NCI-H526 treated with DMSO at 0.1 percent for 48 hours (cell line): ENCODE results near the gene PCDH9.

Experiments
- DNase-seq: peaks from one replicate; lab custom pipeline; 2025; lab: John Stamatoyannopoulos, UW

PCDH9 gene

GRCh38 chr13:67155898-67156722 is 74.0 kb downstream of the PCDH9 start:
- DNase-seq, result no peak

GRCh38 chr13:67152085-67152484 is 78.1 kb downstream of the PCDH9 start:
- no peak for DNase-seq

- no peak for DNase-seq
These were observed 78.5 kb downstream of the PCDH9 start for GRCh38 chr13:67151652-67152051.

GRCh38 chr13:67150608-67151007 is 79.5 kb downstream of the PCDH9 start:
- DNase-seq, result no peak

- DNase-seq, result no peak
These were observed 82.0 kb downstream of the PCDH9 start for GRCh38 chr13:67148161-67148571.

GRCh38 chr13:67147342-67148133 is 82.6 kb downstream of the PCDH9 start:
- DNase-seq, result no peak

- no peak for DNase-seq
These were observed 83.5 kb downstream of the PCDH9 start for GRCh38 chr13:67146523-67147130.

- no peak for DNase-seq
These were observed 84.2 kb downstream of the PCDH9 start for GRCh38 chr13:67145950-67146349.

GRCh38 chr13:67143544-67144115 is 86.5 kb downstream of the PCDH9 start:
- no peak for DNase-seq

- DNase-seq, result no peak
These were observed 90.1 kb downstream of the PCDH9 start for GRCh38 chr13:67140006-67140405.

- no peak for DNase-seq
These were observed 90.6 kb downstream of the PCDH9 start for GRCh38 chr13:67139551-67139950.

- no peak for DNase-seq
These were observed 91.2 kb downstream of the PCDH9 start for GRCh38 chr13:67138970-67139369.

GRCh38 chr13:67137044-67137735 is 92.9 kb downstream of the PCDH9 start:
- peak; percentile 8 for DNase-seq

- no peak for DNase-seq
These were observed 94.0 kb downstream of the PCDH9 start for GRCh38 chr13:67136157-67136556.

GRCh38 chr13:67135356-67135755 is 94.8 kb downstream of the PCDH9 start:
- no peak for DNase-seq

GRCh38 chr13:67134417-67135129 is 95.6 kb downstream of the PCDH9 start:
- no peak for DNase-seq

- DNase-seq, result no peak
These were observed 96.7 kb downstream of the PCDH9 start for GRCh38 chr13:67133476-67133875.

GRCh38 chr13:67131393-67131792 is 98.7 kb downstream of the PCDH9 start:
- DNase-seq, result no peak

- DNase-seq, result no peak
These were observed 99.7 kb downstream of the PCDH9 start for GRCh38 chr13:67130444-67130843.

GRCh38 chr13:67128136-67128535 is 102.0 kb downstream of the PCDH9 start:
- DNase-seq, result no peak

- no peak for DNase-seq
These were observed 104.5 kb downstream of the PCDH9 start for GRCh38 chr13:67125681-67126080.
